K562 (cell line): ENCODE data around the gene CDH8.

Experiments
- HDAC2 ChIP-seq: fragments of 450-650 bp; IDR thresholded peaks from 2 replicates; pipeline ENCODE4 v1.6.1; 2016; ENCODE audit warnings: mild to moderate bottlenecking
- HNRNPK ChIP-seq: fragments of 200-400 bp; formaldehyde crosslinking; IDR thresholded peaks from one replicate; pipeline ENCODE4 v1.6.1; 2018; ENCODE audit warnings: mild to moderate bottlenecking, low read depth, low read length; ENCODE audit not compliant: poor library complexity, severe bottlenecking
- JUN ChIP-seq, 2 experiments: sonication (generic) in 1 of 2; formaldehyde crosslinking in 1 of 2; IDR thresholded peaks; 2 replicates each; pipeline versions ENCODE4 v1.6.1 to v1.8.0; 2012 to 2022; ENCODE audit warnings: borderline replicate concordance in 2 of 2, mild to moderate bottlenecking in 2 of 2, improper control_type of control experiment in 1 of 2, low read depth in 1 of 2, low read length in 1 of 2, missing genetic modification reagents in 1 of 2
- NFE2L1 ChIP-seq: fragments of 450-650 bp; IDR thresholded peaks from 2 replicates; pipeline ENCODE4 v1.6.1; 2016; ENCODE audit warnings: missing genetic modification characterization, low read depth, mild to moderate bottlenecking, missing compliant biosample characterization, moderate library complexity, borderline replicate concordance
- POU5F1 ChIP-seq: fragments of 150-350 bp; IDR thresholded peaks from 2 replicates; pipeline ENCODE4 v1.6.1; 2014; ENCODE audit warnings: borderline replicate concordance, low read length, low read depth, mild to moderate bottlenecking; ENCODE audit not compliant: partially characterized antibody
- SMAD1 ChIP-seq: fragments of 150-350 bp; IDR thresholded peaks from 2 replicates; pipeline ENCODE4 v1.6.1; 2014; ENCODE audit warnings: low read length, low read depth; ENCODE audit not compliant: partially characterized antibody
- TAF1 ChIP-seq: IDR thresholded peaks from 2 replicates; pipeline ENCODE4 v1.6.1; 2011; ENCODE audit warnings: mild to moderate bottlenecking, low read length, moderate library complexity; ENCODE audit not compliant: insufficient read depth, control insufficient read depth, severe bottlenecking; ENCODE audit errors: extremely low read depth
- ZC3H4 ChIP-seq: sonication (generic); formaldehyde crosslinking; IDR thresholded peaks from 2 replicates; pipeline ENCODE4 v1.9.0; 2021; ENCODE audit warnings: missing genetic modification reagents, borderline replicate concordance
- ZNF780A ChIP-seq: fragments of 250-450 bp; sonication (Bioruptor Pico); IDR thresholded peaks from 2 replicates; pipeline ENCODE4 v1.5.0; 2021; ENCODE audit warnings: mild to moderate bottlenecking
- TF ChIP-seq, protein P1 (sequence below): fragments of 450-650 bp; IDR thresholded peaks from 2 replicates; pipeline ENCODE4 v1.6.1; 2018; ENCODE audit not compliant: partially characterized antibody
- TF ChIP-seq, protein P2 (sequence below), 3 experiments: IDR thresholded peaks in 2 of 3; conservative IDR thresholded peaks in 1 of 3; 2 replicates each; pipeline ENCODE4 v1.5.1; 2011 to 2012; ENCODE audit warnings: low read length in 3 of 3, mild to moderate bottlenecking in 3 of 3, control low read depth in 2 of 3, improper control_type of control experiment in 1 of 3, inconsistent platforms in 1 of 3, low read depth in 1 of 3, mixed read lengths in 1 of 3, moderate library complexity in 1 of 3; ENCODE audit not compliant: insufficient read depth in 2 of 3
- TF ChIP-seq, protein P3 (sequence below): sonication (generic); formaldehyde crosslinking; IDR thresholded peaks from 2 replicates; pipeline ENCODE4 v1.8.1; 2023; ENCODE audit warnings: mild to moderate bottlenecking, missing genetic modification reagents
- TF ChIP-seq, protein P4 (sequence below): fragments of 150-350 bp; IDR thresholded peaks from 2 replicates; pipeline ENCODE4 v1.6.1; 2014; ENCODE audit warnings: low read depth, mild to moderate bottlenecking, low read length, borderline replicate concordance

DNA sequence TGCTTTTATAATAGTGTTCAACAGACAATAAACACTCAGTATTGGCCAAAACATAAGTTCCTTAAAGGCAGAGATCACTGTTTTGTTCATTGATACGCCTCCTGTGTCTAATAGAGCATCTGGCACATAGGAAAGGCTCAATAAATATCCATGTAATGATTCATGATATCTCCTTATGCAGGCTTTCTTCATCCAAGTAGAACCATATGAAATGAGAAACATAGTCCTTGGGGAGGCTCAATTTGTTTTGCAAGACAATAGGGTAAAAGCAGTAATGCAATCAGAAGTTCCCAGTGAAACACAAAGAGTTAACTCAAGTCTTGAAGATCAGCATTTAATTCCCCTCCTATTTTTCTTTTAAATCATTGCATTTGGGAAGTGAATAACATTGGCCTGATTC, 16.4 kb downstream of the CDH8 start:
- no peak for TF ChIP-seq POU5F1
- no peak for TF ChIP-seq NFE2L1
- no peak for TF ChIP-seq SMAD1
- TF ChIP-seq, protein P1, sequence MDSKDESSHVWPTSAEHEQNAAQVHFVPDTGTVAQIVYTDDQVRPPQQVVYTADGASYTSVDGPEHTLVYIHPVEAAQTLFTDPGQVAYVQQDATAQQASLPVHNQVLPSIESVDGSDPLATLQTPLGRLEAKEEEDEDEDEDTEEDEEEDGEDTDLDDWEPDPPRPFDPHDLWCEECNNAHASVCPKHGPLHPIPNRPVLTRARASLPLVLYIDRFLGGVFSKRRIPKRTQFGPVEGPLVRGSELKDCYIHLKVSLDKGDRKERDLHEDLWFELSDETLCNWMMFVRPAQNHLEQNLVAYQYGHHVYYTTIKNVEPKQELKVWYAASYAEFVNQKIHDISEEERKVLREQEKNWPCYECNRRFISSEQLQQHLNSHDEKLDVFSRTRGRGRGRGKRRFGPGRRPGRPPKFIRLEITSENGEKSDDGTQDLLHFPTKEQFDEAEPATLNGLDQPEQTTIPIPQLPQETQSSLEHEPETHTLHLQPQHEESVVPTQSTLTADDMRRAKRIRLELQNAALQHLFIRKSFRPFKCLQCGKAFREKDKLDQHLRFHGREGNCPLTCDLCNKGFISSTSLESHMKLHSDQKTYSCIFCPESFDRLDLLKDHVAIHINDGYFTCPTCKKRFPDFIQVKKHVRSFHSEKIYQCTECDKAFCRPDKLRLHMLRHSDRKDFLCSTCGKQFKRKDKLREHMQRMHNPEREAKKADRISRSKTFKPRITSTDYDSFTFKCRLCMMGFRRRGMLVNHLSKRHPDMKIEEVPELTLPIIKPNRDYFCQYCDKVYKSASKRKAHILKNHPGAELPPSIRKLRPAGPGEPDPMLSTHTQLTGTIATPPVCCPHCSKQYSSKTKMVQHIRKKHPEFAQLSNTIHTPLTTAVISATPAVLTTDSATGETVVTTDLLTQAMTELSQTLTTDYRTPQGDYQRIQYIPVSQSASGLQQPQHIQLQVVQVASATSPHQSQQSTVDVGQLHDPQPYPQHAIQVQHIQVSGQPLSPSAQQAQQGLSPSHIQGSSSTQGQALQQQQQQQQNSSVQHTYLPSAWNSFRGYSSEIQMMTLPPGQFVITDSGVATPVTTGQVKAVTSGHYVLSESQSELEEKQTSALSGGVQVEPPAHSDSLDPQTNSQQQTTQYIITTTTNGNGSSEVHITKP, result no peak
- no peak for TF ChIP-seq ZC3H4
- no peak for TF ChIP-seq HNRNPK
- no peak for TF ChIP-seq TAF1
- TF ChIP-seq, protein P2, sequence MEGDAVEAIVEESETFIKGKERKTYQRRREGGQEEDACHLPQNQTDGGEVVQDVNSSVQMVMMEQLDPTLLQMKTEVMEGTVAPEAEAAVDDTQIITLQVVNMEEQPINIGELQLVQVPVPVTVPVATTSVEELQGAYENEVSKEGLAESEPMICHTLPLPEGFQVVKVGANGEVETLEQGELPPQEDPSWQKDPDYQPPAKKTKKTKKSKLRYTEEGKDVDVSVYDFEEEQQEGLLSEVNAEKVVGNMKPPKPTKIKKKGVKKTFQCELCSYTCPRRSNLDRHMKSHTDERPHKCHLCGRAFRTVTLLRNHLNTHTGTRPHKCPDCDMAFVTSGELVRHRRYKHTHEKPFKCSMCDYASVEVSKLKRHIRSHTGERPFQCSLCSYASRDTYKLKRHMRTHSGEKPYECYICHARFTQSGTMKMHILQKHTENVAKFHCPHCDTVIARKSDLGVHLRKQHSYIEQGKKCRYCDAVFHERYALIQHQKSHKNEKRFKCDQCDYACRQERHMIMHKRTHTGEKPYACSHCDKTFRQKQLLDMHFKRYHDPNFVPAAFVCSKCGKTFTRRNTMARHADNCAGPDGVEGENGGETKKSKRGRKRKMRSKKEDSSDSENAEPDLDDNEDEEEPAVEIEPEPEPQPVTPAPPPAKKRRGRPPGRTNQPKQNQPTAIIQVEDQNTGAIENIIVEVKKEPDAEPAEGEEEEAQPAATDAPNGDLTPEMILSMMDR (IDR thresholded peaks at IDR 0.05 in 2 of 3, conservative IDR thresholded peaks at IDR 0.05 in 1 of 3; ENCODE audit: insufficient read depth in 2 of 3, low read depth in 1 of 3, low read length in 3 of 3), result no peak
- no peak for TF ChIP-seq JUN (IDR thresholded peaks at IDR 0.05; ENCODE audit: borderline replicate concordance, low read depth, low read length)
- no peak for TF ChIP-seq JUN (CRISPR knock-in tag; IDR thresholded peaks at IDR 0.05; ENCODE audit: borderline replicate concordance)
- TF ChIP-seq HDAC2, result no peak
- TF ChIP-seq ZNF780A (CRISPR knock-in tag), result no peak
- TF ChIP-seq, protein P3, sequence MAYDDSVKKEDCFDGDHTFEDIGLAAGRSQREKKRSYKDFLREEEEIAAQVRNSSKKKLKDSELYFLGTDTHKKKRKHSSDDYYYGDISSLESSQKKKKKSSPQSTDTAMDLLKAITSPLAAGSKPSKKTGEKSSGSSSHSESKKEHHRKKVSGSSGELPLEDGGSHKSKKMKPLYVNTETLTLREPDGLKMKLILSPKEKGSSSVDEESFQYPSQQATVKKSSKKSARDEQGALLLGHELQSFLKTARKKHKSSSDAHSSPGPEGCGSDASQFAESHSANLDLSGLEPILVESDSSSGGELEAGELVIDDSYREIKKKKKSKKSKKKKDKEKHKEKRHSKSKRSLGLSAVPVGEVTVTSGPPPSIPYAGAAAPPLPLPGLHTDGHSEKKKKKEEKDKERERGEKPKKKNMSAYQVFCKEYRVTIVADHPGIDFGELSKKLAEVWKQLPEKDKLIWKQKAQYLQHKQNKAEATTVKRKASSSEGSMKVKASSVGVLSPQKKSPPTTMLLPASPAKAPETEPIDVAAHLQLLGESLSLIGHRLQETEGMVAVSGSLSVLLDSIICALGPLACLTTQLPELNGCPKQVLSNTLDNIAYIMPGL (CRISPR knock-in tag), result no peak
- TF ChIP-seq, protein P4, sequence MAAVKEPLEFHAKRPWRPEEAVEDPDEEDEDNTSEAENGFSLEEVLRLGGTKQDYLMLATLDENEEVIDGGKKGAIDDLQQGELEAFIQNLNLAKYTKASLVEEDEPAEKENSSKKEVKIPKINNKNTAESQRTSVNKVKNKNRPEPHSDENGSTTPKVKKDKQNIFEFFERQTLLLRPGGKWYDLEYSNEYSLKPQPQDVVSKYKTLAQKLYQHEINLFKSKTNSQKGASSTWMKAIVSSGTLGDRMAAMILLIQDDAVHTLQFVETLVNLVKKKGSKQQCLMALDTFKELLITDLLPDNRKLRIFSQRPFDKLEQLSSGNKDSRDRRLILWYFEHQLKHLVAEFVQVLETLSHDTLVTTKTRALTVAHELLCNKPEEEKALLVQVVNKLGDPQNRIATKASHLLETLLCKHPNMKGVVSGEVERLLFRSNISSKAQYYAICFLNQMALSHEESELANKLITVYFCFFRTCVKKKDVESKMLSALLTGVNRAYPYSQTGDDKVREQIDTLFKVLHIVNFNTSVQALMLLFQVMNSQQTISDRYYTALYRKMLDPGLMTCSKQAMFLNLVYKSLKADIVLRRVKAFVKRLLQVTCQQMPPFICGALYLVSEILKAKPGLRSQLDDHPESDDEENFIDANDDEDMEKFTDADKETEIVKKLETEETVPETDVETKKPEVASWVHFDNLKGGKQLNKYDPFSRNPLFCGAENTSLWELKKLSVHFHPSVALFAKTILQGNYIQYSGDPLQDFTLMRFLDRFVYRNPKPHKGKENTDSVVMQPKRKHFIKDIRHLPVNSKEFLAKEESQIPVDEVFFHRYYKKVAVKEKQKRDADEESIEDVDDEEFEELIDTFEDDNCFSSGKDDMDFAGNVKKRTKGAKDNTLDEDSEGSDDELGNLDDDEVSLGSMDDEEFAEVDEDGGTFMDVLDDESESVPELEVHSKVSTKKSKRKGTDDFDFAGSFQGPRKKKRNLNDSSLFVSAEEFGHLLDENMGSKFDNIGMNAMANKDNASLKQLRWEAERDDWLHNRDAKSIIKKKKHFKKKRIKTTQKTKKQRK, result no peak
